Epidermal melanocyte (primary cell): Measurements from ENCODE around the gene HMCN1.

Experiments
- DNase-seq: peaks from one replicate; pipeline ENCODE4 v3.0.0; 2011; ENCODE audit warnings: low spot score; ENCODE audit not compliant: insufficient read length

Gene HMCN1

GRCh38 chr1:186076006-186076405 is 341.8 kb downstream of the HMCN1 start:
- DNase-seq: no peak

GRCh38 chr1:186078245-186078644 is 344.1 kb downstream of the HMCN1 start:
- no peak for DNase-seq

GRCh38 chr1:186079084-186079684 is 345.0 kb downstream of the HMCN1 start:
- DNase-seq: no peak

- DNase-seq: peak; percentile 55
Observed at GRCh38 chr1:186082235-186082937, 348.2 kb downstream of the HMCN1 start.

- no peak for DNase-seq
Observed at GRCh38 chr1:186086583-186086982, 352.4 kb downstream of the HMCN1 start.

- DNase-seq: no peak
Observed at GRCh38 chr1:186089940-186090339, 355.7 kb downstream of the HMCN1 start.

GRCh38 chr1:186091222-186091720 is 357.1 kb downstream of the HMCN1 start:
- DNase-seq: no peak

- DNase-seq: no peak
Observed at GRCh38 chr1:186093437-186093836, 359.2 kb downstream of the HMCN1 start.

- no peak for DNase-seq
Observed at GRCh38 chr1:186094172-186094571, 360.0 kb downstream of the HMCN1 start.

- DNase-seq: no peak
Observed at GRCh38 chr1:186099336-186100104, 365.3 kb downstream of the HMCN1 start.

- no peak for DNase-seq
Observed at GRCh38 chr1:186102107-186102506, 367.9 kb downstream of the HMCN1 start.

GRCh38 chr1:186102547-186103148 is 368.5 kb downstream of the HMCN1 start:
- no peak for DNase-seq

- no peak for DNase-seq
Observed at GRCh38 chr1:186104459-186104858, 370.3 kb downstream of the HMCN1 start.

GRCh38 chr1:186112280-186112679 is 378.1 kb downstream of the HMCN1 start:
- DNase-seq: no peak

GRCh38 chr1:186113461-186113860 is 379.3 kb downstream of the HMCN1 start:
- no peak for DNase-seq

GRCh38 chr1:186118724-186119123 is 384.5 kb downstream of the HMCN1 start:
- DNase-seq: no peak

GRCh38 chr1:186122837-186123236 is 388.6 kb downstream of the HMCN1 start:
- no peak for DNase-seq

- no peak for DNase-seq
Observed at GRCh38 chr1:186125035-186125434, 390.8 kb downstream of the HMCN1 start.

- no peak for DNase-seq
Observed at GRCh38 chr1:186125511-186125910, 391.3 kb downstream of the HMCN1 start.

GRCh38 chr1:186129758-186130157 is 395.6 kb downstream of the HMCN1 start:
- no peak for DNase-seq

GRCh38 chr1:186139115-186139514 is 404.9 kb downstream of the HMCN1 start:
- DNase-seq: no peak

- no peak for DNase-seq
Observed at GRCh38 chr1:186139701-186140100, 405.5 kb downstream of the HMCN1 start.
